Measurements from ENCODE around the gene PTPN14.
A peak's percentile ranks its signal among the peaks of the same experiment; 100 is the strongest.

PTPN14 gene

GRCh38 chr1:214505134-214505533, 46.3 kb downstream of the PTPN14 start:
- no peak overlapping the region for H3K27ac ChIP-seq
- TF ChIP-seq ZFX (IDR thresholded peaks at IDR 0.05) (no peak), CTCF (conservative IDR thresholded peaks at IDR 0.05) (0 out of 2 replicates have a peak, but pooled peaks have one; percentile 3)

- H3K27ac ChIP-seq = no peak overlapping the region
- TF ChIP-seq ZFX (IDR thresholded peaks at IDR 0.05) = no peak
- no peak for TF ChIP-seq CTCF (conservative IDR thresholded peaks at IDR 0.05)
Observed at GRCh38 chr1:214504330-214504729, 47.1 kb downstream of the PTPN14 start.

GRCh38 chr1:214503553-214503952, 47.8 kb downstream of the PTPN14 start:
- H3K27ac ChIP-seq = no peak overlapping the region
- no peak for TF ChIP-seq CTCF (conservative IDR thresholded peaks at IDR 0.05)

- no peak overlapping the region for H3K27ac ChIP-seq
- no peak for TF ChIP-seq CTCF (conservative IDR thresholded peaks at IDR 0.05)
- TF ChIP-seq ZFX (IDR thresholded peaks at IDR 0.05) = no peak
Observed at GRCh38 chr1:214500340-214501055, 50.9 kb downstream of the PTPN14 start.

GRCh38 chr1:214499732-214500131, 51.7 kb downstream of the PTPN14 start:
- H3K27ac ChIP-seq = no peak overlapping the region
- no peak for TF ChIP-seq CTCF (conservative IDR thresholded peaks at IDR 0.05)
- TF ChIP-seq ZFX (IDR thresholded peaks at IDR 0.05) = no peak

GRCh38 chr1:214498021-214498420, 53.4 kb downstream of the PTPN14 start:
- no peak overlapping the region for H3K27ac ChIP-seq
- TF ChIP-seq ZFX (IDR thresholded peaks at IDR 0.05) (no peak), CTCF (conservative IDR thresholded peaks at IDR 0.05) (no peak)

GRCh38 chr1:214496126-214496525, 55.3 kb downstream of the PTPN14 start:
- no peak overlapping the region for H3K27ac ChIP-seq
- TF ChIP-seq CTCF (conservative IDR thresholded peaks at IDR 0.05) (no peak), ZFX (IDR thresholded peaks at IDR 0.05) (no peak)

Measured in C4-2B (cell line).